ENCODE results near the gene ORMDL3.

DNA sequence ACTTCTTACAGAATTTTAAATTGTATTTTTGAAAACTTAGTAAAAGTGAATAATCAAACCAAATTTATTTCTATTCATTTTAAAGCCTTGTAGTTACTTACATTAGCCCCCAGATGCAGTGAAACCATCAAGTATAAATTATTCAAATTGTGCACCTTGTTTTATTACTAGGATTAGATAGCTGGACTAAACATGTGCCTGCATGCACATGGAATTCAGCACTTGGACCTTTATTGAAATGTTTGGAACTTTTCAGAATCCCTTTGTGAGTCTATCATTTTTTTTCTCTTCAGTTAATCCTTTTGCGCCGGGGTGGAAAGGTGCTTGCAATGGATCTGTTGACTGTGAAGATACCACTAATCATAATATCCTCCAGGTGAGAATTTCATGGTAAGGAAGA, 54.6 kb downstream of the ORMDL3 start:
- TF ChIP-seq CTCF (conservative IDR thresholded peaks at IDR 0.05) (peak; percentile 43), ZFX (IDR thresholded peaks at IDR 0.05) (no peak)

All from C4-2B (cell line).